Hepatocyte (in vitro differentiated cells): ENCODE measurements around the gene ATXN10. TPM values are rescaled to one million over a fixed set of nuclear protein-coding genes. Genes with fewer than 3 reads are reported as not detected.

Source experiments
- DNase-seq: peaks from one replicate; pipeline ENCODE4 v3.0.0-alpha.2; 2016; ENCODE audit warnings: low spot score
- H2AFZ ChIP-seq: fragments of 200-600 bp; sonication (generic); 2 replicates; pipeline ENCODE4 v1.6.0; 2016; ENCODE audit warnings: antibody characterized with exemption, mild to moderate bottlenecking
- H3K27ac ChIP-seq: fragments of 200-600 bp; sonication (generic); 2 replicates; pipeline ENCODE4 v1.5.1; 2016; ENCODE audit warnings: mild to moderate bottlenecking
- H3K27me3 ChIP-seq: fragments of 200-600 bp; sonication (generic); 2 replicates; pipeline ENCODE4 v1.6.1; 2016
- H3K36me3 ChIP-seq: fragments of 200-600 bp; sonication (generic); replicated peaks from 2 replicates; pipeline ENCODE4 v1.5.1; 2016; ENCODE audit warnings: low read depth; ENCODE audit not compliant: insufficient read depth
- H3K4me1 ChIP-seq: fragments of 200-600 bp; sonication (generic); 2 replicates; pipeline ENCODE4 v1.5.1; 2016; ENCODE audit warnings: mild to moderate bottlenecking, moderate library complexity; ENCODE audit not compliant: insufficient read depth
- H3K4me2 ChIP-seq: fragments of 200-600 bp; sonication (generic); 2 replicates; pipeline ENCODE4 v1.6.0; 2016
- H3K4me3 ChIP-seq: fragments of 200-600 bp; sonication (generic); 2 replicates; pipeline ENCODE4 v1.5.1; 2016; ENCODE audit warnings: mild to moderate bottlenecking
- H3K79me2 ChIP-seq: fragments of 200-600 bp; sonication (generic); 2 replicates; pipeline ENCODE4 v1.6.0; 2017; ENCODE audit warnings: mild to moderate bottlenecking
- H3K9me2 ChIP-seq: fragments of 200-600 bp; sonication (generic); replicated peaks from 2 replicates; pipeline ENCODE4 v1.6.0; 2017; ENCODE audit warnings: mild to moderate bottlenecking; ENCODE audit not compliant: insufficient read depth
- H3K9me3 ChIP-seq: fragments of 200-600 bp; sonication (generic); 2 replicates; pipeline ENCODE4 v1.5.1; 2016; ENCODE audit warnings: low read depth, mild to moderate bottlenecking
- H4K20me1 ChIP-seq: fragments of 200-600 bp; sonication (generic); 2 replicates; pipeline ENCODE4 v1.6.0; 2016; ENCODE audit warnings: mild to moderate bottlenecking; ENCODE audit not compliant: insufficient read depth, poor library complexity, severe bottlenecking
- EZH2 ChIP-seq: fragments of 200-600 bp; sonication (generic); IDR thresholded peaks from 2 replicates; pipeline ENCODE4 v1.6.1; 2016; ENCODE audit warnings: antibody characterized with exemption, mild to moderate bottlenecking, borderline replicate concordance
- EZH2phosphoT487 ChIP-seq: fragments of 200-600 bp; sonication (generic); IDR thresholded peaks from one replicate; pipeline ENCODE4 v1.6.1; 2018; ENCODE audit warnings: antibody characterized with exemption, mild to moderate bottlenecking, low read depth, moderate library complexity; ENCODE audit not compliant: unreplicated experiment, severe bottlenecking
- whole genome bisulfite sequencing: methylation state at CpG from one replicate; pipeline ENCODE4 v1.1.6; 2016; ENCODE audit warnings: low lambda C conversion rate; ENCODE audit errors: missing lambda C conversion rate; 5-methylcytosine and 5-hydroxymethylcytosine counted together
- polyA plus RNA-seq: library from polyadenylated mRNA; unstranded; fragments of >200 nt; fragmentation: Nextera tagmentation; extraction: Ambion mirVana; gene quantifications from 2 replicates; pipeline ENCODE4 v1.2.1, GENCODE V29; 2016
- total RNA-seq: library from RNA; depleted of rRNA; stranded (reverse); fragments of >200 nt; gene quantifications from 2 replicates; pipeline ENCODE4 v1.2.3, GENCODE V29; 2014
- TF ChIP-seq, protein P1 (sequence below): fragments of 200-600 bp; sonication (generic); IDR thresholded peaks from 2 replicates; pipeline ENCODE4 v1.5.1; 2016; ENCODE audit warnings: antibody characterized with exemption, mild to moderate bottlenecking; ENCODE audit not compliant: poor library complexity

Gene ATXN10
- total and polyA plus RNA-seq, 2 experiments from 2014 or later: 141 to 186 TPM

DNA sequence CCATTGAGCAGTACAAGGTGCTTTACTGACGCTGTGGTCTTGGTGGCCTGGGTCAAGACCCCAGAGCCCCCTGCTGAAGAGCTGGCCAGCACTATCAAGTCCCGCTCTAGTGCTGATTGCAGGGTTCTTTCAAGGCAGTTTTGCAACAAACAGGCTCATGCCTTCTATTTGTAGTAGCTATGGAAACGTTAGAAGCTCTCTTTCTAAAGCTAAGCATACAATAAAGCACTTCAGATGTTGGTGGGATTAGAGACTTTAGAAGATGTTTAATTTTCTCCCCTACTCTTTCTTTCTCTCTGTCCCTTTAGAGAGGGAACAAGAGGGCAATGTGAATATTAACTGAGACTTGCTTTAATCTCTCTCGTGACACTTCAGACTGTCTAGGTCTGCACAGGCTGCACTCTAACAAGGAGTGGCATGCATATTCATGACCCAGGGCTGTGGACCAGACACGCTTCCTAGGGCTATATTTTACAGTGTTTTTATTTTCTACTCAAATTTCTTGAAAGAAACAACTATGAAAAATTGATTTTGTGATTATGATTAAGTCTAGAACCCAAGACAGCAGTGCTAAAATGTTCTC is 166.8 kb downstream of the ATXN10 start:
- Histone ChIP-seq H2AFZ (no peak overlapping the region), H3K27ac (no peak overlapping the region), H3K27me3 (no peaks in the 10 kb centered on the region), H3K4me2 (no peak overlapping the region), H3K4me1 (no peaks in the 10 kb centered on the region), H4K20me1 (no peaks in the 10 kb centered on the region), H3K79me2 (no peaks in the 10 kb centered on the region), H3K9me2 (no peaks in the 10 kb centered on the region), H3K9me3 (no peaks in the 10 kb centered on the region), H3K4me3 (no peak overlapping the region), H3K36me3 (no peaks in the 10 kb centered on the region)
- DNase-seq: no peak
- WGBS: 74% methylated on average over 5 of the region's 5 CpGs
- TF ChIP-seq EZH2phosphoT487 (no peak), EZH2 (no peak)
- TF ChIP-seq, protein P1, sequence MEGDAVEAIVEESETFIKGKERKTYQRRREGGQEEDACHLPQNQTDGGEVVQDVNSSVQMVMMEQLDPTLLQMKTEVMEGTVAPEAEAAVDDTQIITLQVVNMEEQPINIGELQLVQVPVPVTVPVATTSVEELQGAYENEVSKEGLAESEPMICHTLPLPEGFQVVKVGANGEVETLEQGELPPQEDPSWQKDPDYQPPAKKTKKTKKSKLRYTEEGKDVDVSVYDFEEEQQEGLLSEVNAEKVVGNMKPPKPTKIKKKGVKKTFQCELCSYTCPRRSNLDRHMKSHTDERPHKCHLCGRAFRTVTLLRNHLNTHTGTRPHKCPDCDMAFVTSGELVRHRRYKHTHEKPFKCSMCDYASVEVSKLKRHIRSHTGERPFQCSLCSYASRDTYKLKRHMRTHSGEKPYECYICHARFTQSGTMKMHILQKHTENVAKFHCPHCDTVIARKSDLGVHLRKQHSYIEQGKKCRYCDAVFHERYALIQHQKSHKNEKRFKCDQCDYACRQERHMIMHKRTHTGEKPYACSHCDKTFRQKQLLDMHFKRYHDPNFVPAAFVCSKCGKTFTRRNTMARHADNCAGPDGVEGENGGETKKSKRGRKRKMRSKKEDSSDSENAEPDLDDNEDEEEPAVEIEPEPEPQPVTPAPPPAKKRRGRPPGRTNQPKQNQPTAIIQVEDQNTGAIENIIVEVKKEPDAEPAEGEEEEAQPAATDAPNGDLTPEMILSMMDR: no peak

DNA sequence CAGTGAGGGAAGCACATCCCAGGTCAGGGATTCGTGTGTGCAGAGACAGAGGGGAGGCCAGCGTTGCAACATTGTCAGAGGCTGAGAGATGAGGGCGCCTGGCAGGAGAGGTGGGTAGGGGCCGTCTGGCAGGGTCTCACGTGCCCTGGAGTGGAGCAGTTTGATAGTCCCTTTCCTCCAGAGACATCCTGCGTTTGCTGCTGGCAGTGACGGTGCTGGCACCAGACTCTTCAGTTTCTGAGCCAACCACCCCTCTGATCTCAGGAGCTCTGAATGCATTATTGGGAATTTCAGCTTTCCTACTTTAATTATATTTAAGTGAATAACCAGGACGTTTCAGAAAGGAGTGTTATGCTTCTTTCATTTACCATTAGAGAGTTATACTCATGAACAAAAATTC is 168.8 kb downstream of the ATXN10 start:
- Histone ChIP-seq H4K20me1 (no peaks in the 10 kb centered on the region), H3K36me3 (no peaks in the 10 kb centered on the region), H3K79me2 (no peaks in the 10 kb centered on the region), H3K27ac (no peak overlapping the region), H3K4me3 (no peak overlapping the region), H3K27me3 (no peaks in the 10 kb centered on the region), H3K9me3 (no peaks in the 10 kb centered on the region), H3K9me2 (no peaks in the 10 kb centered on the region), H3K4me2 (no peak overlapping the region), H3K4me1 (no peaks in the 10 kb centered on the region), H2AFZ (no peak overlapping the region)
- whole genome bisulfite sequencing: 86% methylated on average over 8 of the region's 8 CpGs
- DNase-seq: no peak
- TF ChIP-seq EZH2: no peak
- no peak for TF ChIP-seq EZH2phosphoT487
- TF ChIP-seq, protein P1: no peak

DNA sequence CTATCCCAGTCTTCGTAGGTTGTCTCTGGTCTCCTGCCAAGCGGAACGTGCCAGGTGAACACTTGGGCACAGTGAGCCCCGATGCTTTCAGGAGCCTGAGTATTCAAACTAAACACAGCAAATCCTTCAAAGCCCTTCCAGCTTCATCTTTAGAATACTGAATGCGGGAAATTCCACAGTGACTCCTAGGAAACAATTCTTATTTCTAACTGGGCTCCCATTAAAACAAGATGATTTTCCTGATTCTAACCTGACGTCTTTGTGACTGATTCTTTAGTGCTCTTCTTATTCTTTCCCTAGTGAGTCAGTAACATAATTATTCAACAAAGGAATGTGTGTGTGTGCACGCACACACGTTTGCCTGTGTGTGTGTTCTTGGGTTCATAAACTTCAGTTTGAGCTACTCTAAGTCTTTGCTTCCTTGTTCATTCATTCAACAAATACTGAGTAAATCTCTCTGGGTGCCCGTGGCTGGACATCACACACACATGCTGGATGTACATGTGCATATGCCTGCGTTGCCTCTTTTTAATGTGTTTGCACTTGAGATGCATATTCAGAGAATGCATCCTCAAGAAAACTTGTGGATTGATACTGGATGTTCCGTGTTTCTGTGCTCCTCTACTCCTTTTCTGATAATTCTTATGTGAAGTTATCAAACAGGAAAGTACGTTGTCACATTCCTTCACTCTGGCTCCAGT is 170.8 kb downstream of the ATXN10 start:
- DNase-seq: no peak
- H3K4me2 ChIP-seq: no peak overlapping the region
- H2AFZ ChIP-seq: no peak overlapping the region
- H3K27ac ChIP-seq: no peak overlapping the region
- H3K4me1 ChIP-seq: no peaks in the 10 kb centered on the region
- no peaks in the 10 kb centered on the region for H3K79me2 ChIP-seq
- H3K9me2 ChIP-seq: no peaks in the 10 kb centered on the region
- no peaks in the 10 kb centered on the region for H4K20me1 ChIP-seq
- TF ChIP-seq, protein P1: no peak
- no peak for TF ChIP-seq EZH2phosphoT487
- TF ChIP-seq EZH2: no peak
- H3K36me3 ChIP-seq: no peaks in the 10 kb centered on the region
- H3K9me3 ChIP-seq: no peaks in the 10 kb centered on the region
- no peaks in the 10 kb centered on the region for H3K27me3 ChIP-seq
- H3K4me3 ChIP-seq: no peak overlapping the region
- 89% methylated on average over 12 of the region's 12 CpGs for WGBS
